A673 (cell line): Measurements from ENCODE around the gene HNRNPUL1.

Source experiments
- CTCF ChIP-seq: fragments of 300-800, 200-600 bp; sonication (generic); conservative IDR thresholded peaks from 2 replicates; pipeline ENCODE4 v1.5.1; 2017; ENCODE audit warnings: low read depth, mild to moderate bottlenecking, antibody characterized with exemption, low read length, moderate library complexity, mixed read lengths
- EZH2 ChIP-seq: fragments of 200-600 bp; sonication (generic); IDR thresholded peaks from 2 replicates; pipeline ENCODE4 v1.6.1; 2017; ENCODE audit warnings: borderline replicate concordance, low read depth, mild to moderate bottlenecking, mixed read lengths, antibody characterized with exemption, low read length; ENCODE audit not compliant: poor library complexity, severe bottlenecking

- TF ChIP-seq CTCF (no peak), EZH2 (no peak)
These were observed 39.8 kb downstream of the HNRNPUL1 start for GRCh38 chr19:41303954-41304353.
